OCI-LY7 (cell line): ENCODE measurements around the gene BCL7C. TPM values are rescaled to one million over a fixed set of nuclear protein-coding genes. Genes with fewer than 3 reads are reported as not detected.

Experiments used
- BruUV-seq: library from RNA; stranded (reverse); fragments of 400-500 nt; replicated peaks from 2 replicates; lab custom pipeline; 2021; lab: Mats Ljungman, UMichigan
- CTCF ChIA-PET: fragments of 300-600 bp; sonication (Branson Sonifier 250); formaldehyde crosslinking; loops from one replicate; lab custom pipeline; 2022; ENCODE audit warnings: antibody characterized with exemption; ENCODE audit not compliant: unreplicated experiment; lab: Charles Lee
- POLR2A ChIA-PET: fragments of 300-600 bp; sonication (Branson Sonifier 250); formaldehyde crosslinking; loops from one replicate; lab custom pipeline; 2022; ENCODE audit warnings: antibody characterized with exemption; lab: Charles Lee
- DNase-seq: peaks from one replicate; pipeline ENCODE4 v3.0.0-alpha.2; 2015; ENCODE audit warnings: low spot score
- H2AFZ ChIP-seq: fragments of 200-600 bp; sonication (generic), shearing (Covaris generic); 2 replicates; pipeline ENCODE4 v1.6.1; 2014; ENCODE audit warnings: mild to moderate bottlenecking, antibody characterized with exemption, low read length, moderate library complexity
- H3K27ac ChIP-seq: fragments of 200-600 bp; sonication (generic); 2 replicates; pipeline ENCODE4 v1.5.1; 2014; ENCODE audit warnings: mixed run types, low read depth, mild to moderate bottlenecking, moderate library complexity, low read length, inconsistent platforms; ENCODE audit not compliant: poor library complexity, severe bottlenecking
- H3K36me3 ChIP-seq: fragments of 200-600 bp; sonication (generic); 2 replicates; pipeline ENCODE4 v1.6.1; 2014; ENCODE audit warnings: mild to moderate bottlenecking, antibody characterized with exemption, low read length, moderate library complexity, mixed read lengths; ENCODE audit not compliant: insufficient read depth
- H3K4me1 ChIP-seq: fragments of 200-600 bp; sonication (generic); 2 replicates; pipeline ENCODE4 v1.5.1; 2014; ENCODE audit warnings: mild to moderate bottlenecking, low read length; ENCODE audit not compliant: insufficient read depth, poor library complexity, severe bottlenecking
- H3K4me2 ChIP-seq: fragments of 200-600 bp; sonication (generic); 2 replicates; pipeline ENCODE4 v1.6.1; 2014; ENCODE audit warnings: mild to moderate bottlenecking, low read length
- H3K4me3 ChIP-seq: fragments of 200-600 bp; sonication (generic); 2 replicates; pipeline ENCODE4 v1.5.1; 2014; ENCODE audit warnings: mild to moderate bottlenecking, low read depth, low read length; ENCODE audit not compliant: poor library complexity, severe bottlenecking
- H3K79me2 ChIP-seq: fragments of 200-600 bp; sonication (generic); 2 replicates; pipeline ENCODE4 v1.6.1; 2016; ENCODE audit warnings: low read depth, mild to moderate bottlenecking, low read length, moderate library complexity, mixed read lengths; ENCODE audit not compliant: insufficient read depth
- H3K9me2 ChIP-seq: fragments of 200-600 bp; sonication (generic); 2 replicates; pipeline ENCODE4 v1.6.1; 2016; ENCODE audit warnings: mild to moderate bottlenecking, low read length, mixed read lengths; ENCODE audit not compliant: insufficient read depth
- H3K9me3 ChIP-seq: fragments of 200-600 bp; sonication (generic); 2 replicates; pipeline ENCODE4 v1.6.1; 2014; ENCODE audit warnings: mild to moderate bottlenecking, mixed run types, low read length, mixed read lengths
- H4K20me1 ChIP-seq: fragments of 200-600 bp; sonication (generic); 2 replicates; pipeline ENCODE4 v1.6.1; 2014; ENCODE audit warnings: mild to moderate bottlenecking, antibody characterized with exemption, low read length, moderate library complexity, mixed read lengths; ENCODE audit not compliant: insufficient read depth
- CTCF ChIP-seq: fragments of 200-600 bp; sonication (generic); conservative IDR thresholded peaks from 2 replicates; pipeline ENCODE4 v1.5.1; 2014; ENCODE audit warnings: mild to moderate bottlenecking, antibody characterized with exemption, low read length, moderate library complexity, mixed read lengths
- EZH2phosphoT487 ChIP-seq: fragments of 200-600 bp; sonication (generic); IDR thresholded peaks from 2 replicates; pipeline ENCODE4 v1.6.1; 2018; ENCODE audit warnings: low read depth, borderline replicate concordance, mild to moderate bottlenecking, mixed run types, antibody characterized with exemption, low read length, moderate library complexity, mixed read lengths
- intact Hi-C: fragments of 100-400 bp; cut with micrococcal nuclease; formaldehyde crosslinking; loops from one replicate; pipeline ENCODE4 v1.10.0; 2022; ENCODE audit not compliant: unreplicated experiment
- total RNA-seq, 2 experiments: library from RNA; depleted of rRNA in 1 of 2; stranded (reverse); fragments of >200 nt in 1 of 2; shearing (Covaris generic) in 1 of 2; gene quantifications; 2 replicates each; pipeline ENCODE4 v1.2.3, GENCODE V29; 2014 to 2022

The BCL7C gene
- total RNA-seq, 2 experiments from 2014 or later = 11.0 to 17.8 TPM

GRCh38 chr16:30889721-30890120, 4.2 kb downstream of the BCL7C start:
- H3K79me2 ChIP-seq = no peaks in the 10 kb centered on the region
- H3K36me3 ChIP-seq = peaks cover 27% of the 10 kb centered on the region
- intact Hi-C loops = loop anchor here (5.0 kb wide), 1 partner anchor 47 kb away; no protein-coding TSS in a partner anchor
- H3K9me2 ChIP-seq = no peaks in the 10 kb centered on the region
- H3K4me3 ChIP-seq = no peak overlapping the region
- H3K9me3 ChIP-seq = no peaks in the 10 kb centered on the region
- no TSS peak for BruUV-seq
- H2AFZ ChIP-seq = no peak overlapping the region
- POLR2A ChIA-PET = no interaction called here
- DNase-seq = no peak
- no peak overlapping the region for H3K4me2 ChIP-seq
- TF ChIP-seq CTCF (no peak), EZH2phosphoT487 (no peak)
- no peak overlapping the region for H3K27ac ChIP-seq
- H4K20me1 ChIP-seq = no peaks in the 10 kb centered on the region
- H3K4me1 ChIP-seq = peaks cover 19% of the 10 kb centered on the region
- CTCF ChIA-PET = no interaction called here

- Histone ChIP-seq H3K4me2 (no peak overlapping the region), H3K9me3 (no peaks in the 10 kb centered on the region), H4K20me1 (no peaks in the 10 kb centered on the region), H3K4me3 (no peak overlapping the region), H3K36me3 (peaks cover 34% of the 10 kb centered on the region), H3K9me2 (no peaks in the 10 kb centered on the region), H2AFZ (no peak overlapping the region), H3K4me1 (peaks cover 12% of the 10 kb centered on the region), H3K79me2 (no peaks in the 10 kb centered on the region), H3K27ac (no peak overlapping the region)
- intact Hi-C loops = no loop called here
- CTCF ChIA-PET = no interaction called here
- no peak for DNase-seq
- TF ChIP-seq EZH2phosphoT487 (no peak), CTCF (no peak)
- no TSS peak for BruUV-seq
- POLR2A ChIA-PET = interaction anchor here (1.0 kb wide), 1 partner anchor 12 kb away, joined by 4 read pairs; no protein-coding TSS in a partner anchor
These were observed 4.9 kb downstream of the BCL7C start for GRCh38 chr16:30888856-30889499.

- H3K27ac ChIP-seq = no peak overlapping the region
- peaks cover 34% of the 10 kb centered on the region for H3K36me3 ChIP-seq
- ChIA-PET POLR2A (interaction anchor here (1.0 kb wide), 1 partner anchor 10 kb away, joined by 4 read pairs; no protein-coding TSS in a partner anchor), CTCF (no interaction called here)
- H2AFZ ChIP-seq = no peak overlapping the region
- H3K4me2 ChIP-seq = no peak overlapping the region
- no peak for DNase-seq
- BruUV-seq = no TSS peak
- intact Hi-C loops = no loop called here
- H4K20me1 ChIP-seq = no peaks in the 10 kb centered on the region
- H3K4me1 ChIP-seq = peaks cover 6% of the 10 kb centered on the region
- no peaks in the 10 kb centered on the region for H3K9me2 ChIP-seq
- TF ChIP-seq CTCF = no peak
- TF ChIP-seq EZH2phosphoT487 = no peak
- H3K79me2 ChIP-seq = no peaks in the 10 kb centered on the region
- no peak overlapping the region for H3K4me3 ChIP-seq
- no peaks in the 10 kb centered on the region for H3K9me3 ChIP-seq
These were observed 6.0 kb downstream of the BCL7C start for GRCh38 chr16:30887927-30888326.
